NCI-H1105 (cell line): Measurements from ENCODE around the gene TBC1D21.

ENCODE experiments used
- DNase-seq: peaks from one replicate; lab custom pipeline; 2025; lab: John Stamatoyannopoulos, UW

The TBC1D21 gene, protein sequence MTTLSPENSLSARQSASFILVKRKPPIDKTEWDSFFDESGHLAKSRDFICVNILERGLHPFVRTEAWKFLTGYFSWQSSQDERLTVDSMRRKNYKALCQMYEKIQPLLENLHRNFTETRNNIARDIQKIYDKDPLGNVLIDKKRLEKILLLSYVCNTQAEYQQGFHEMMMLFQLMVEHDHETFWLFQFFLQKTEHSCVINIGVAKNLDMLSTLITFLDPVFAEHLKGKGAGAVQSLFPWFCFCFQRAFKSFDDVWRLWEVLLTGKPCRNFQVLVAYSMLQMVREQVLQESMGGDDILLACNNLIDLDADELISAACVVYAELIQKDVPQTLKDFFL

DNA sequence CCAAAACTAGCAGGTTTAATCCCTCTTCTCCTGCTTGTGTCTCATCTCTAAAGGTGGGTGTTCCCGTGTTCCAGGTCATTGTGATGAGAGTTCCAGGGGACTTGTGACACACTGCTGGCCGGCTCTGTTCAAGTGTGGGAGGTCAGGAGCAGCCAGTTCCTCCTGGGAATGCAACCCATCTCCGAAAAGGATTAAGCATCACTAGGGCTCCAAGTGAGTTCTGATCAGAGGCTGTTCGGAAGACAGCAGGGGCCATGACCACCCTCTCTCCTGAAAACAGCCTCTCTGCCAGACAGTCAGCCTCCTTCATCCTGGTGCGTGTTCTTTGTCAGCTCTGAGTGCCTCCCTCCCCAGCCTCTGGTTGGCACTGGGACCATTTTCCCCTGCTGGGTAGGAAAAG, at the start of gene TBC1D21:
TSS of gene TBC1D21 (plus strand) at position 109 of the 400 bp plus-strand sequence. CDS start at position 255, 146 bp downstream.
- no peak for DNase-seq

DNA sequence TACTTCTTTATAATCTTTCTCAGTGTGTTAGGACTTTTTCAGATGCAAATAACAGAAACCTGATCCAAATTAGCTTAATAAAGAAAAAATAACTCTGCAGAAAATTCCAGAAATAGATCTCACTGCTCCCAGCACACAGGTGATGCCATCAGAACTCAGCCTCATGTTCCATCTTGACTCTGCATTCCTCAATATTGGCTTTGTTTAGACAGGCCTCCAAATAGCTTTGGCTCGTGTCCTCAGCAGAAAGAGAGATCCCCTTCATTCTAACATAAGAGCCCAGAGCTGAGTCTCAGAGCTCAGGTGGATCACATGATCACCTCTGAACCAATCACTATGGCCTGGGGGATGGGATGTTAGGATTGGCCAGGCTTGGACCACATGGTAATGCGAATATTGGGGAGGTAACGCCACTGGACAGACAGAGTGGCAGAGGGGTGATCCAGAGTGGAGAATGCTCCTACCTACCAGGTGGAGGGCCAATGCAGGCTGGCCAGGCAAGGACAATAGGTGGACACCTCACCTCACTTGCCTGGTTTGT, 46.6 kb upstream of the TBC1D21 start:
- DNase-seq: no peak

GRCh38 chr15:73829523-73829922, 43.8 kb upstream of the TBC1D21 start:
- DNase-seq: no peak

GRCh38 chr15:73832657-73833056, 40.7 kb upstream of the TBC1D21 start:
- DNase-seq: no peak

DNA sequence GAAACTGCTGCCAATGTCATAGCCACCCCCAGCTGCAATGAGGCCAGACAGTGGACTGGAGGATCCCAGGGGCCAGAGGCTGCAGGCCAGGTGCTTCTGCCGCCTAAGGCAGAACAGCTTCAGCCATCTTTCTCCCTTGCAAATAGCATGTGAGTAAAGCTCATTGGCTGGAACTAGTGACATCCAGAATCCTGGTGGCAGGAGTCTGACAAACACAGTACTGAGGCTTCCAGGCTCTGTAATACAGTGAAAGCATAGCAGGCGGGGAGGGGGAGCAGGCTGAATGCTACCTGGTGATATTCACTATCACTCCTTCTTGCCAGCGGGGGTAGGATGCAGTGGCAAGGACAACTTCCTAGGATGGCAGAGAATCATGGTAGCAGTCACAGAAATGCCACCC, 36.5 kb upstream of the TBC1D21 start:
- no peak for DNase-seq

DNA sequence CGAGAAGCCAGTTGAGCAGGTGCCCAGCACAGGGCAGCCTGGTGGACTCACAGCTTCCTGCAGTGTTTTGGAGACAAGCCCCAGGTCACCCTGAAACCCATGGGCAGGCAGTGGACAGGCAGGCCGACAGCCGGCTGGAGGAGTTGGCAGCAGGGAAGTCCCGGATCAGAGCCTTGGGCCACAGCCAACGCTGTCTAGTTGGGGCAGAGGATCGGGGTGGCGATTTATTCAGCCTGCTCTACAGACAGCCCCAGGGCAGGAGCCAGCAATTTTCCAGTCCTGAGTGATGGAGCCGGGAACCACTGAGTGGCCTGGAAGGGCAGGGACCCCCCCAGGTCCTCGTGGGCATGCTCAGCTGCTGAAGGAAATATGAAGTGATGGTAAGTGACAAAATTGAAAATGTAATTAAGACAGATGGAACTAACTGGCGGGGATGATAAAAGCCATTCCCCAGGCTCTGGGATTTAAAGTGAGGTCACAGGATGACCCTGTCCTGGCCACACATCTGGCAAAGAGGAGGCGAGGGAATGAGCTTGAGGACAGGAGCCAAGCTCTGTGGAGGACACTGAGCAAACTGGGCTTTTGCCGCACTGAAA, 34.4 kb upstream of the TBC1D21 start:
- DNase-seq: no peak

DNA sequence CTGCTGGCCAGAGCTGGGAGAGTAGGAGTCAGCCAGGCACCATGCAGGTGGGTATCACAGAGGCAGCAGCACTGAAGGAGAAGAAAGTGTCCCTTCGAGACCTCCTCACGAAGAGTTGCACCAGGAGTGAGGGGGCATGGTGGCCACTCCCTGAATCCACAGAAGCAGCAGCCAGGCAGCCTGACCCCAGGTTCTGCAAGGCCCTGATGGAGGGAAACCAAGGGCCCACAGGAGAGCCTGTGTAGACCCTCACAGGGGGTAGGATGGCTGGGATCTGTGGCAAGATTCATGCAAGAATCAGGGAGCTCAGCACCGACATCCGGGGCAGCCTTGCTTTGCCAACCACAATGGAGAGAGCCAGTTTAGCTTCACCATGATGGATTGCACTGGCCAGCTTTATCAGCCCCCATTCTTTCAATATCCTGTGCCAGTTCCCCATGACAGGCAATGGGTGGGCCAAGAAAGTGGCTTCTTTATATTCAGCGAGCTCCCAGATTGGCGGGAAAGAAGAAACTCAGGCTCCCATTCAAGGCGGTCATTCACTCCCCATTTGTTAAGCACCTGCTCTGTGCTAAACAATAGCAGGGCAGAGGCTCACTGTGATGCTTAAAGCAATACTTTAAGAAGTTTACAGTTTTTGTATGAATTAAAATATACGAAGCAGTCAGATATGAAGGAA, 33.5 kb upstream of the TBC1D21 start:
- no peak for DNase-seq

DNA sequence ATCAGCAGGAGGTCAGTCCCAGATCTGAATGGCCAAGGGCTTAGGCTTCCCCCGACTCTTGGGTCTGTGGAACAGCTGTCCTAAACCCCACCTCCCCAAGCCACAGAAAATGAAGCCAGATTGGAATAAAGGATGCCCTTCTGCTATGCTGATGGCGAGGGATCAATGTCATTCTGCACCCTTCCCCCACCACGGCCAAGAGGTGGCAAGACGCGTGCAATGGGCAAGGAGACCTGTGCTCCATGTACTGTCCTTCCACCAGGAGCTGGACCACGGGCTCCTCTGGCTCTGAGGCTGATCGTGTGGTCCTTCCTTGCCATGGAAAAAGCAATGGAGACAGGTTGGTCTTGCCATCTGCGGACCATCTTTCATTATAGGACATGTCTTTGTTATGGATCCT, 32.6 kb upstream of the TBC1D21 start:
- DNase-seq: no peak

- DNase-seq: no peak
These were observed 31.3 kb upstream of the TBC1D21 start for GRCh38 chr15:73841756-73842725.

DNA sequence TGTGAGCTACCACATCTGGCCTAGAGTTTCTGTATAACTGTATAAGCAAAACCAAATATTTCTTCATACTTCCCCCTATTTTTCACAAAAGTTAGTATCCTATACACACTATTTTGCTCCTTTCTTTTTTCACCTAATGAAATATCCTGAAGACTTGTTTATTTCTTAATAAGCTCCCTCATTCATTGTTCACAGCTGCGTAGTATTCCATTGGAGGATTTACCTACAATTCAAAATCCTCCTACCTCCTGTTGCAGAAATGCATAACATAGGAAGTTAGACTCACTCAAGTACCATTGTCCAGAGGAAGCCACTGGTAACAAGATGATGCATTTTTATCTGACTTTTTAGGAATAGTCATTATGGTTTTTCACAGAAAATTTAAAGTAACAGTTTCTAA, 29.6 kb upstream of the TBC1D21 start:
- no peak for DNase-seq

DNA sequence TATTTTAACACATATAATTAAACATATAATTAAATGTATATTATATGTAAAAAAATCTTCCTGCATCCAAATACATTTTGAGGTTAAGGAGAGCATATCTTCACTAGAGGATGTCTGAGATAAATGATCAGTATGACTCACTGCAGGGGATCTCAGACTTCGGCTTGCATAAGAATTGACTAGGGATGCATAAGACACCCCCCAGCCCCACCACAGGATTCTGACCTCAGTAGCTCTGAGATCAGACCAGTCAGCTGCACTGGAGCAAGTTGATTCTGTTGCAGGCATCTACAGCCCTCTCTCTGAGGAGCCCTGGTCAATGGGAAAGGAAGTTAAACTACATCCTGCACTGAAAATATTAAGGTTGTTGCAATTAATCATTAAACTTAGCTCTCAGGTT, 29.0 kb upstream of the TBC1D21 start:
- DNase-seq: no peak

DNA sequence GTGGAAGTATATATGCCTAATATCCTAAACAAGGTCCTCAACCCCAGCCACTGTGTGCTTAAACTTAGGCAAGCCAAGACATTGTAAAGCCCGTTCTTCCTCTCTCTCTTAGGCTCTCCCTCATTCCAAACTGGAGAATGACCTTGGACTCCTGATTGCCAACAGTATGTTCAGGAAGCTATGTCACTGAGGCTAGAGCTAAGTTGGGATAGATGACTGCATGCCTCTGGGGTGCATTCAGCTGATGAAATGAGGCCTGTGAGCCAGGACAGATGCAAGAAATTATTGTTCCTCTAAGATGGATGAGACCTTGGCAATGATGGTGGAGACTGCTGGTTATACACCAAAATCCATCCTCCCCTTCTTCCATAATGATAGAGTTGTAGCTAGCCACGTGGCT, 27.9 kb upstream of the TBC1D21 start:
- no peak for DNase-seq

GRCh38 chr15:73845907-73846306, 27.5 kb upstream of the TBC1D21 start:
- DNase-seq: no peak

GRCh38 chr15:73849641-73850040, 23.7 kb upstream of the TBC1D21 start:
- no peak for DNase-seq

- no peak for DNase-seq
These were observed 23.1 kb upstream of the TBC1D21 start for GRCh38 chr15:73850228-73850627.

DNA sequence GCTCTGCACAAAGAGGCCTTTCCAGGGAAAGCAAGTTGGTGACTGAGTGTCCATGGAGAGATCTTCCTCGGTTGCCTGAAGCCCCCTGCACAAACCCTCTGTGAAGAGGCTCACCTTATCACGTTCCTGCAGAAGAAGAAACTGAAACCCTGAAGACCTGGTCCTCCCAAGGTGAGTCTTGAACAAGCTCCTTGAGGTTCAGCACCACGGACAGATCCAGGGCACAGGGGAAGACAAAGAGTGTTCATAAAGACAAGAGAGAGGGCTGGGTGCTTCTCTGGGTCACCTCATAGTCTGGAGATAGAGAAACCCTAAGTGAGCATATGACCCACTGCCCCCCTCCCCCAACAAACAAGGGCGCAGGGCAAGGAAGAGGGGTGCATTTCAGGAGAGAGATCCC, 21.7 kb upstream of the TBC1D21 start:
- no peak for DNase-seq

DNA sequence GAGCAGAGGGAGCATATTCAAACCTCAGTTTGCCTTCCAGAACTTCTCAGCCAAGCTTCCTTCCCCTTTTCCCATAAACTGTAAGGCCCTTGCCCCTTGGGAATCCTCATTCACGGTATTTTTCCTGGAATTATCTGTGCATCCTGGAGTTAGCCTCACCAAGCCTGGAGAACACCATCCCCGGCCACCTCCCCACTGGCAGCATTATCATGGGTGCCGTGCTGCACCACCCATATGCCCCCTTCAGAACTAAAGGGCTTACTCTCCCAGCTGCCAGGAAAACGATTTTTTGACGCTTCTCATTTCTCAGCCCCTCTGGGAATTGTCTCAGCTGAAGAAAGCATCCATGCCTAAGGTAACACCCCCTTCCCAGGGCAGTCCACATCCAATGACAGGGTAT, 20.9 kb upstream of the TBC1D21 start:
- no peak for DNase-seq

GRCh38 chr15:73854265-73854664, 19.1 kb upstream of the TBC1D21 start:
- no peak for DNase-seq

DNA sequence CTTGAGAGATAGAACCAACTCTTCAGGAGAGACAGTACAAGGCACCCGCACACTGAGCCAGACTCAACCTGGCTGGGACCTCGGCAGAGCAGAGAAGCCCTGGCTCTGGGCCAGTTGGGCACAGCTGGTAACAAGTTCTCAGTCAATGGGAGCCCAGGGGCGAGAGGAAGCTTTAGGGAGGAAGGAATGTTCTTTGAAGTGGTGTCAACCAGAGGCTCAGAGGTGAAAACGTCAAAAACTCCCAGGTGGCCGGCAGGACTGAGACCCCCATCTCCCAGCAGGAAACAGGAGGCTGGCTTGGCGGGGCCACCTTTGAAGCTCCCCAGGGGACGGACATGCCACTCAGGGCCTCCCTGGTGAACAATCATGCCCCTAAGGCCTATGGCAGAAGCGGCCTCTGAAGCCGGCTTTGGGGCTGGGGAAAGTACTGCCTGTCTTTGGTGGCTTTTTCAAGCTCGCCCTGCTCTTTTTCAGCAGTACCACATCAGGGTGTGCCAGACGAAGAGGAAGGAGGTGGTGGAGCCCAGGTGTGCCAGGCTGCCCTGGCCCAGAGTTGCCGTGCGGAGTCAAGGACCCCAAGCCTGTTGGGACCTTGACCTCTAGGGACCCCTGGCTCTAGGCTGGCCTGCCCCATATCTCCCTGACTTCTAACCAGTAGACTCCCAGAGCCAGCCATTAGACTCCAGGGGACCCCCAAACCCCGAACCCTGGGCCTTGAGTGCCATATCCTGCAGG, 16.7 kb upstream of the TBC1D21 start:
- DNase-seq: peak; percentile 55

GRCh38 chr15:73857193-73857920, 16.0 kb upstream of the TBC1D21 start:
- no peak for DNase-seq
